Calu3 (cell line): ENCODE data around the gene ZCCHC10. TPM values are rescaled to one million over a fixed set of nuclear protein-coding genes. Genes with fewer than 3 reads are reported as not detected.

Experiments used
- BruUV-seq: library from RNA; stranded (reverse); fragments of 400-500 nt; replicated peaks from 2 replicates; lab custom pipeline; 2021; lab: Mats Ljungman, UMichigan
- CTCF ChIA-PET: fragments of 300-600 bp; sonication (Branson Sonifier 250); formaldehyde crosslinking; loops from one replicate; lab custom pipeline; 2022; ENCODE audit warnings: antibody characterized with exemption; lab: Charles Lee
- DNase-seq: peaks from one replicate; pipeline ENCODE4 v3.0.0; 2022
- H3K27ac Mint-ChIP-seq: one replicate; pipeline ENCODE4 v1.8.0; 2022; ENCODE audit warnings: mixed read lengths; ENCODE audit not compliant: unreplicated experiment
- H3K27me3 Mint-ChIP-seq: one replicate; pipeline ENCODE4 v1.8.0; 2022; ENCODE audit warnings: mixed read lengths; ENCODE audit not compliant: unreplicated experiment
- H3K36me3 Mint-ChIP-seq: one replicate; pipeline ENCODE4 v1.8.0; 2022; ENCODE audit warnings: mild to moderate bottlenecking, moderate library complexity, mixed read lengths; ENCODE audit not compliant: insufficient read depth, unreplicated experiment
- H3K4me1 Mint-ChIP-seq: one replicate; pipeline ENCODE4 v1.8.0; 2022; ENCODE audit warnings: mild to moderate bottlenecking, low read depth, mixed read lengths; ENCODE audit not compliant: unreplicated experiment
- H3K4me3 Mint-ChIP-seq: one replicate; pipeline ENCODE4 v1.8.0; 2022; ENCODE audit warnings: mild to moderate bottlenecking, low read depth, moderate library complexity, mixed read lengths; ENCODE audit not compliant: unreplicated experiment
- H3K9me3 Mint-ChIP-seq: one replicate; pipeline ENCODE4 v1.8.0; 2022; ENCODE audit warnings: low read depth, mixed read lengths; ENCODE audit not compliant: unreplicated experiment
- CTCF ChIP-seq: fragments of 200-600 bp; IDR thresholded peaks from one replicate; pipeline ENCODE4 v1.8.0; 2022; ENCODE audit warnings: antibody characterized with exemption; ENCODE audit not compliant: unreplicated experiment
- intact Hi-C: fragments of 100-400 bp; cut with micrococcal nuclease; formaldehyde crosslinking; loops from one replicate; pipeline ENCODE4 v1.10.0; 2022; ENCODE audit not compliant: unreplicated experiment
- total RNA-seq: library from RNA; stranded (reverse); gene quantifications from 2 replicates; pipeline ENCODE4 v1.2.3, GENCODE V29; 2022

ZCCHC10 gene
- total RNA-seq, 1 experiment from 2014 or later = 31.8 TPM

DNA sequence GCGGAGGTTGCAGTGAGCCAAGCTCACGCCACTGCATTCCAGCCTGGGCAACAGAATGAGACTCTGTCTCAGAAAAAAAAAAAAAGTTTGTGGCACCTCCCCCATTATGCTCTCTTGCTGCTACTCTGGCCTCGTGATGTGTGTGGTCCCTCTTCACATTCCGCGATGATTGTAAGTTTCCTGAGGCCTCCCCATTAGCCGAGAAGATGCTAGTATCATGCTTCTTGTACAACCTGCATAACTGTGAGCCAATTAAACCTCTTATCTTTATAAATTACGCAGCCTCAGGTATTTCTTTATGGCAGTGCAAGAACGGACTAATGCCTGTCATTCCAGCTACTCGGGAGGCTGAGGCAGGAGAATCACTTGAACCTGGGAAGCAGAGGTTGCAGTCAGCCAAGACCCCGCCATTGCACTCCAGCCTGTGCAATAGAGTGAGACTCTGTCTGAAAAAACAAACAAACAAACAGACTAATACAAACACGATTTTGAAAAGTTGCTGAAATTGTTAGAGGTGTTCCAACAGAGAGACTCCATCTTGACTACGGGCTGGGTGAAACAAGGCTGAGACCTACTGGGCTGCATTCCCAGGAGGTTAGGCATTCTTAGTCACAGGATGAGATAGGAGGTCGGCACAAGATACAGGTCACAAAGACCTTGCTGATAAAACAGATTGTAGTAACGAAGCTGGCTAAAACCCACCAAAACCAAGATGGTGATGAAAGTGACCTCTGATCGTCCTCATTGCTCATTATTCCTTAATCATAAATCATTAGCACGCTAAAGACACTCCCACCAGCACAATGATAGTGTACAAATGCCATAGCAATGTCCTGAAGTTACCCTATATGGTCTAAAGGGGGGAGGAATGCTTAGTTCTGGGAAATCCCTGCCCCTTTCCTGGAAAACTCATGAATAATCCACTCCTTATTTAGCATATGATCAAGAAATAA, 54.6 kb downstream of the ZCCHC10 start:
- Mint-ChIP-seq H3K4me1 (peaks cover 11% of the 10 kb centered on the region), H3K27ac (no peak overlapping the region), H3K36me3 (no peaks in the 10 kb centered on the region), H3K9me3 (peaks cover under 1% of the 10 kb centered on the region), H3K4me3 (no peak overlapping the region), H3K27me3 (no peaks in the 10 kb centered on the region)
- no peak for DNase-seq
- TF ChIP-seq CTCF = no peak
- intact Hi-C loops = no loop called here
- BruUV-seq = no TSS peak
- CTCF ChIA-PET = interaction anchor here (0.7 kb wide), 1 partner anchor 597 kb away, joined by 4 read pairs; no protein-coding TSS in a partner anchor

- no peak for TF ChIP-seq CTCF
- no peak overlapping the region for H3K4me3 Mint-ChIP-seq
- no peaks in the 10 kb centered on the region for H3K9me3 Mint-ChIP-seq
- peaks cover 34% of the 10 kb centered on the region for H3K36me3 Mint-ChIP-seq
- H3K4me1 Mint-ChIP-seq = no peaks in the 10 kb centered on the region
- CTCF ChIA-PET = no interaction called here
- no peak for DNase-seq
- H3K27me3 Mint-ChIP-seq = no peaks in the 10 kb centered on the region
- H3K27ac Mint-ChIP-seq = no peak overlapping the region
- no TSS peak for BruUV-seq
- intact Hi-C loops = no loop called here
Measured at GRCh38 chr5:132965120-132965519, 61.2 kb downstream of the ZCCHC10 start.

DNA sequence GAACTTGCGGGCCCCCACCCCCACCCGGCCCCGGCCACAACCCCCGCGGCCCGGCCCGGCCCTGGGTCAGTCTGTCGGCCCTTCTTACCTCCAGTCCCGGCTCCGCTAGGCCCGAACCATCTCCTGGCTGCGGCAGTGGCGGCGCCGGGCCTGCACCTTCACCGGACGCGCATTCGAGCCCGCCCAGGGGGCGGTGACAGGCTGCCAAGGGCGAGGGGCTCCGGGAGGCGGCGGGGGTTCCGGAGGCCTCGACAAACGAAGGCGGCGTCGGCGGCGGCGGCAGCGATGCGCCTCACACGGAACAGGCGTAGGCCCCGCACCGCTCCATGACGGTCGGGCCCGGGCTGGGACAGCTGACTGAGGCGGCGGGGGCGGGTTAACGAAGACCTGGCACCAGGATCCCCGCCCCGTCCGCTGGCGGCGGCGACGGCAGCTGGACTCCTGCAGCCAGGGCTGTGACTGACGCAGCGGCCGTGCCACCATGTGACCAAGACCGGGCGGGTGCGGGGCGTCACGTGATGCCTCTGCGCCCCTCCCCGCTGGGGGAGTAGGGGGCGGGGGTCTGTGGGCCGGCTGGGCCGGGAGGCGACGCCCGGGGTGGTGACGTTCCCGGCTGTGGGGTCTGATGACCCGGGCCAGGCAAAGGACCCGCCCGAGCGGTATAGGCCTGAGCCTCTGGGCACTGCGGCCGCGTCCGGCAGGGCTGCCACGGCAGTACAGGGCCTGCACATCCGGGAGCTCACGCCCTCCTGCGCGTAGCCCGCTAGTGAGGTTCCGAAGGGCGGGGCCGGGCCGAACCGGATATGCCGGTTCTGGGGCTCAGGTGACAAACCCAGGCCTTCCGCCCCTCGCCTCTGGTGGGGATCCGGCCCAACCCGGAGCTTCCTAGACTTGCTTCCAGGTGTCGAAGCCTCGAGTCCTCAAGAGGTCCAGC, 62.9 kb downstream of the ZCCHC10 start, which contains the start of gene AFF4:
AFF4 (minus strand) TSS at position 464 of the 934 bp plus-strand sequence. CDS start 26,445 bp downstream, outside the sequence.
- Mint-ChIP-seq H3K36me3 (peaks cover 42% of the 10 kb centered on the region), H3K27ac (peak within 1 kb of the TSS; percentile 98), H3K4me3 (peak within 1 kb of the TSS; percentile 86), H3K27me3 (no peaks in the 10 kb centered on the region), H3K4me1 (no peaks in the 10 kb centered on the region), H3K9me3 (no peaks in the 10 kb centered on the region)
- CTCF ChIA-PET = interaction anchor here (0.6 to 1.2 kb wide), 7 partner anchors 53 to 1010 kb away, joined by 3 to 6 read pairs (median 3); no protein-coding TSS in a partner anchor
- no TSS peak for BruUV-seq
- no peak for TF ChIP-seq CTCF
- DNase-seq = peak; percentile 99
- intact Hi-C loops = loop anchor here (2.0 kb wide), 2 partner anchors 63 to 89 kb away; partner anchors contain the start of genes HSPA4 and ZCCHC10
